CD14-positive monocyte (primary cell): Measurements from ENCODE around the gene C1QTNF6. TPM values are rescaled to one million over a fixed set of nuclear protein-coding genes. Genes with fewer than 3 reads are reported as not detected.

Experiments
- DNase-seq, 3 donors: peaks; one replicate each; pipeline ENCODE4 v3.0.0-alpha.2; 2011 to 2022
- H2AFZ ChIP-seq: 2 replicates; pipeline ENCODE4 v1.6.0; 2012; ENCODE audit warnings: mild to moderate bottlenecking, low read depth, low read length, inconsistent platforms; ENCODE audit not compliant: insufficient read depth, poor library complexity, severe bottlenecking
- H3K27ac ChIP-seq, 2 donors: 1 replicate in 1 of 2; 2 replicates in 1 of 2; pipeline ENCODE4 v1.5.1; 2012 to 2013; ENCODE audit warnings: low read length in 2 of 2, control low read depth in 1 of 2, inconsistent platforms in 1 of 2, low read depth in 1 of 2, mild to moderate bottlenecking in 1 of 2
- H3K27me3 ChIP-seq, 2 donors: one replicate each; pipeline versions ENCODE4 v1.6.0 to v1.6.1; 2011 to 2013; ENCODE audit warnings: low read length in 2 of 2; ENCODE audit not compliant: control insufficient read depth in 2 of 2, insufficient read depth in 2 of 2
- H3K36me3 ChIP-seq, 2 donors: replicated peaks in 1 of 2; 1 replicate in 1 of 2; 2 replicates in 1 of 2; pipeline versions ENCODE4 v1.5.1 to v1.6.1; 2012 to 2013; ENCODE audit warnings: low read length in 2 of 2, control low read depth in 1 of 2, inconsistent platforms in 1 of 2, mild to moderate bottlenecking in 1 of 2; ENCODE audit not compliant: insufficient read depth in 2 of 2, control insufficient read depth in 1 of 2
- H3K4me1 ChIP-seq, 2 donors: 1 replicate in 1 of 2; 2 replicates in 1 of 2; pipeline versions ENCODE4 v1.5.1 to v1.6.1; 2012 to 2013; ENCODE audit warnings: low read length in 2 of 2, control low read depth in 1 of 2, inconsistent platforms in 1 of 2, mild to moderate bottlenecking in 1 of 2, moderate library complexity in 1 of 2; ENCODE audit not compliant: insufficient read depth in 2 of 2, control insufficient read depth in 1 of 2
- H3K4me2 ChIP-seq: replicated peaks from 2 replicates; pipeline ENCODE3; 2012; ENCODE audit warnings: low read length, moderate library complexity, mild to moderate bottlenecking; ENCODE audit not compliant: poor library complexity, severe bottlenecking; ENCODE audit errors: extremely low read depth
- H3K4me3 ChIP-seq, 3 experiments: fragments of 200-600 bp in 1 of 3; sonication (generic) in 1 of 3; replicated peaks in 1 of 3; 1 replicate in 2 of 3; 2 replicates in 1 of 3; pipeline ENCODE4 v1.5.1; 2011 to 2013; ENCODE audit warnings: low read length in 3 of 3, mild to moderate bottlenecking in 3 of 3, control low read depth in 2 of 3, low read depth in 2 of 3, inconsistent platforms in 1 of 3, moderate library complexity in 1 of 3
- H3K79me2 ChIP-seq: 2 replicates; pipeline ENCODE4 v1.6.0; 2012; ENCODE audit warnings: mild to moderate bottlenecking, control low read depth, inconsistent platforms, low read length, moderate library complexity; ENCODE audit not compliant: insufficient read depth
- H3K9ac ChIP-seq: 2 replicates; pipeline ENCODE4 v1.6.0; 2017; ENCODE audit warnings: low read length, mild to moderate bottlenecking; ENCODE audit not compliant: insufficient read depth, poor library complexity, severe bottlenecking
- H3K9me3 ChIP-seq, 2 donors: replicated peaks in 1 of 2; 1 replicate in 1 of 2; 2 replicates in 1 of 2; pipeline versions ENCODE4 v1.5.1 to v1.6.1; 2012 to 2013; ENCODE audit warnings: low read length in 2 of 2, control low read depth in 1 of 2; ENCODE audit not compliant: control insufficient read depth in 1 of 2, insufficient read depth in 1 of 2
- H4K20me1 ChIP-seq: 2 replicates; pipeline ENCODE4 v1.6.0; 2012; ENCODE audit warnings: mild to moderate bottlenecking, low read length, control low read depth, moderate library complexity; ENCODE audit not compliant: insufficient read depth
- H3K27ac Mint-ChIP-seq, 7 donors: one replicate each; pipeline ENCODE4 v1.8.0; 2020; ENCODE audit warnings: mild to moderate bottlenecking in 7 of 7, mixed read lengths in 7 of 7, moderate library complexity in 6 of 7, inconsistent platforms in 2 of 7
- H3K27me3 Mint-ChIP-seq, 3 donors: one replicate each; pipeline ENCODE4 v1.8.0; 2021 to 2022; ENCODE audit warnings: low read depth in 3 of 3, mild to moderate bottlenecking in 3 of 3, mixed read lengths in 3 of 3, moderate library complexity in 3 of 3, inconsistent platforms in 1 of 3
- H3K36me3 Mint-ChIP-seq, 2 donors: one replicate each; pipeline ENCODE4 v1.8.0; 2020; ENCODE audit warnings: mixed read lengths in 2 of 2, inconsistent platforms in 1 of 2, mild to moderate bottlenecking in 1 of 2
- H3K4me1 Mint-ChIP-seq: one replicate; pipeline ENCODE4 v1.8.0; 2020; ENCODE audit warnings: mild to moderate bottlenecking, mixed read lengths
- H3K4me3 Mint-ChIP-seq, 2 donors: one replicate each; pipeline ENCODE4 v1.8.0; 2020; ENCODE audit warnings: mild to moderate bottlenecking in 2 of 2, mixed read lengths in 2 of 2, moderate library complexity in 1 of 2
- H3K9me3 Mint-ChIP-seq, 7 donors: one replicate each; pipeline ENCODE4 v1.8.0; 2020 to 2022; ENCODE audit warnings: mixed read lengths in 7 of 7, mild to moderate bottlenecking in 6 of 7, moderate library complexity in 6 of 7, inconsistent platforms in 2 of 7
- WGBS: methylation state at CpG from one replicate; pipeline ENCODE4 v1.1.5; 2013; ENCODE audit warnings: missing lambda C conversion rate; ENCODE audit not compliant: insufficient coverage; 5-methylcytosine and 5-hydroxymethylcytosine counted together
- intact Hi-C, 2 donors: fragments of 100-400 bp; cut with micrococcal nuclease; formaldehyde crosslinking; loops; one replicate each; pipeline versions ENCODE4 v1.15.0 to v1.15.1; 2023
- polyA plus RNA-seq, 3 donors: library from polyadenylated mRNA; depleted of rRNA in 1 of 3; unstranded in 2 of 3; stranded (reverse) in 1 of 3; fragments of 300-500 nt in 2 of 3; fragments of >200 nt in 1 of 3; fragmentation: Illumina TruSeq in 2 of 3; gene quantifications; 1 replicate in 2 of 3; 2 replicates in 1 of 3; pipeline ENCODE4 v1.2.3, GENCODE V29; 2012 to 2021
- TF ChIP-seq, protein P1 (sequence below): fragments of 200-600 bp; IDR thresholded peaks from one replicate; pipeline ENCODE4 v1.8.0; 2022; ENCODE audit warnings: antibody characterized with exemption, mild to moderate bottlenecking

C1QTNF6 gene
- polyA plus RNA-seq, 3 donors, result 0.14 to 2.3 (median 0.24) TPM

- TF ChIP-seq, protein P1, sequence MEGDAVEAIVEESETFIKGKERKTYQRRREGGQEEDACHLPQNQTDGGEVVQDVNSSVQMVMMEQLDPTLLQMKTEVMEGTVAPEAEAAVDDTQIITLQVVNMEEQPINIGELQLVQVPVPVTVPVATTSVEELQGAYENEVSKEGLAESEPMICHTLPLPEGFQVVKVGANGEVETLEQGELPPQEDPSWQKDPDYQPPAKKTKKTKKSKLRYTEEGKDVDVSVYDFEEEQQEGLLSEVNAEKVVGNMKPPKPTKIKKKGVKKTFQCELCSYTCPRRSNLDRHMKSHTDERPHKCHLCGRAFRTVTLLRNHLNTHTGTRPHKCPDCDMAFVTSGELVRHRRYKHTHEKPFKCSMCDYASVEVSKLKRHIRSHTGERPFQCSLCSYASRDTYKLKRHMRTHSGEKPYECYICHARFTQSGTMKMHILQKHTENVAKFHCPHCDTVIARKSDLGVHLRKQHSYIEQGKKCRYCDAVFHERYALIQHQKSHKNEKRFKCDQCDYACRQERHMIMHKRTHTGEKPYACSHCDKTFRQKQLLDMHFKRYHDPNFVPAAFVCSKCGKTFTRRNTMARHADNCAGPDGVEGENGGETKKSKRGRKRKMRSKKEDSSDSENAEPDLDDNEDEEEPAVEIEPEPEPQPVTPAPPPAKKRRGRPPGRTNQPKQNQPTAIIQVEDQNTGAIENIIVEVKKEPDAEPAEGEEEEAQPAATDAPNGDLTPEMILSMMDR, result no peak
- Histone ChIP-seq H3K27me3 (peaks cover 0 to under 1% of the 10 kb centered on the region in 2 donors), H2AFZ (no peak overlapping the region), H3K27ac (no peak overlapping the region), H3K9me3 (no peaks in the 10 kb centered on the region), H3K79me2 (no peaks in the 10 kb centered on the region), H3K4me2 (no peak overlapping the region), H3K4me3 (no peak overlapping the region), H3K4me1 (peaks cover 0 to 8% of the 10 kb centered on the region in 2 donors), H4K20me1 (peaks cover 1% of the 10 kb centered on the region), H3K9ac (no peak overlapping the region), H3K36me3 (no peaks in the 10 kb centered on the region)
- H3K27ac Mint-ChIP-seq, result no peak overlapping the region
- no peaks in the 10 kb centered on the region for H3K9me3 Mint-ChIP-seq
- no peak overlapping the region for H3K4me3 Mint-ChIP-seq
- H3K36me3 Mint-ChIP-seq, result no peaks in the 10 kb centered on the region
- peaks cover 8% of the 10 kb centered on the region for H3K4me1 Mint-ChIP-seq
- H3K27me3 Mint-ChIP-seq, result peaks cover 4 to 5% (median 5%) of the 10 kb centered on the region in 3 donors
- WGBS, result no CpG with 5 or more reads among the region's 1 CpG
- no peak for DNase-seq
- intact Hi-C loops, result no loop called here
Measured at GRCh38 chr22:37192741-37193140, 4.7 kb upstream of the C1QTNF6 start.

DNA sequence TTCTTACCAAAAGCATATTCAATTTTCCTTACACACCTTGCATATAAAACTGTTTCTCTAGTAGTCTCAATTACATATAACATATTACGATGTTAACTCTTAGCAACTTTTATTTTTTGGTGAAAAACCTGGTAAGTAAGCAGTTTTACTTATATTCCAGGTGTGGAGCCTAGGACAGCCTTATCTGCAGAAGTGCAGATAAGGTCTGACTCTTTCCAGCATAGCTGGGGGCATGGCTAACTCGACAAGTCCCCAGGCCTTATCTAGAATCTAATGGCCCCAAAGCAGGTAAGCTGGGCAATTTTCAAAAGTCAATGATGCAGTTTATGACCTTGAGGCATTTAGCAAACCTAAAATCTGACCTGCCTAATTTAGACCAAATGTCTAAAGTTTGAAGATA, 4.2 kb upstream of the C1QTNF6 start:
- H3K36me3 ChIP-seq, result no peaks in the 10 kb centered on the region
- H3K27ac ChIP-seq, result no peak overlapping the region
- Mint-ChIP-seq H3K4me3 (no peak overlapping the region), H3K9me3 (peaks cover 0 to 2% (median 0%) of the 10 kb centered on the region in 7 donors), H3K27me3 (peaks cover 6 to 8% (median 7%) of the 10 kb centered on the region in 3 donors), H3K36me3 (no peaks in the 10 kb centered on the region), H3K4me1 (peaks cover 13% of the 10 kb centered on the region), H3K27ac (no peak overlapping the region)
- no peak overlapping the region for H2AFZ ChIP-seq
- H3K9ac ChIP-seq, result no peak overlapping the region
- DNase-seq, result no peak
- WGBS, result 80% methylated on average over 1 of the region's 2 CpGs
- no peaks in the 10 kb centered on the region for H3K79me2 ChIP-seq
- H3K27me3 ChIP-seq, result peaks cover 0 to 3% of the 10 kb centered on the region in 2 donors
- intact Hi-C loops, result no loop called here
- no peak overlapping the region for H3K4me3 ChIP-seq
- H3K4me2 ChIP-seq, result no peak overlapping the region
- peaks cover under 1 to 9% of the 10 kb centered on the region in 2 donors for H3K4me1 ChIP-seq
- H4K20me1 ChIP-seq, result no peaks in the 10 kb centered on the region
- H3K9me3 ChIP-seq, result no peaks in the 10 kb centered on the region
- TF ChIP-seq, protein P1, result no peak
